Measurements from ENCODE around the gene KHSRP.
"Not testable (repeated sequence)": the region's sequence is repeated elsewhere in the genome, so short reads cannot be mapped to it uniquely, and the experiment has no call there.

Gene KHSRP

DNA sequence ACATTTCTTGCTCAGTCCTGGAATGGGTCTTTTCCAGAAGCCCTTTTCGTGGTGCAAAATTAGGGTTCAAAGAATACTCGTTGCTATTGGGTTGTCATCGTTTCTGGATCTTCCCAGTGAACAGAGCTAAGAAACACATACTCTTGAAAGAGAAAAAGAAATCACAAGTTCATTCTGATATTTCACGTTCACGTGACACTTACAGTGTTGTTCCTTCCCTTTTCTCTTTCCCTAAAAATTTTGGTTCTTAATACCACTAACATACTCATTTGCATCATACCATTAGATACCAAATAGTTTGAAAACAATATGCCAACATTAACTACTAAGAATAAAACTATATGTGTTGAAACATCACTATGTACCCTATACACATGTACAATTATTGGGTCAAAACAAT is 18.2 kb downstream of the KHSRP start:
- H3K27ac ChIP-seq, result no peak overlapping the region
- TF ChIP-seq, protein P1, sequence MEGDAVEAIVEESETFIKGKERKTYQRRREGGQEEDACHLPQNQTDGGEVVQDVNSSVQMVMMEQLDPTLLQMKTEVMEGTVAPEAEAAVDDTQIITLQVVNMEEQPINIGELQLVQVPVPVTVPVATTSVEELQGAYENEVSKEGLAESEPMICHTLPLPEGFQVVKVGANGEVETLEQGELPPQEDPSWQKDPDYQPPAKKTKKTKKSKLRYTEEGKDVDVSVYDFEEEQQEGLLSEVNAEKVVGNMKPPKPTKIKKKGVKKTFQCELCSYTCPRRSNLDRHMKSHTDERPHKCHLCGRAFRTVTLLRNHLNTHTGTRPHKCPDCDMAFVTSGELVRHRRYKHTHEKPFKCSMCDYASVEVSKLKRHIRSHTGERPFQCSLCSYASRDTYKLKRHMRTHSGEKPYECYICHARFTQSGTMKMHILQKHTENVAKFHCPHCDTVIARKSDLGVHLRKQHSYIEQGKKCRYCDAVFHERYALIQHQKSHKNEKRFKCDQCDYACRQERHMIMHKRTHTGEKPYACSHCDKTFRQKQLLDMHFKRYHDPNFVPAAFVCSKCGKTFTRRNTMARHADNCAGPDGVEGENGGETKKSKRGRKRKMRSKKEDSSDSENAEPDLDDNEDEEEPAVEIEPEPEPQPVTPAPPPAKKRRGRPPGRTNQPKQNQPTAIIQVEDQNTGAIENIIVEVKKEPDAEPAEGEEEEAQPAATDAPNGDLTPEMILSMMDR (IDR thresholded peaks at IDR 0.05), result no peak
- TF ChIP-seq ZFX (IDR thresholded peaks at IDR 0.05; ENCODE audit: borderline replicate concordance), result no peak

DNA sequence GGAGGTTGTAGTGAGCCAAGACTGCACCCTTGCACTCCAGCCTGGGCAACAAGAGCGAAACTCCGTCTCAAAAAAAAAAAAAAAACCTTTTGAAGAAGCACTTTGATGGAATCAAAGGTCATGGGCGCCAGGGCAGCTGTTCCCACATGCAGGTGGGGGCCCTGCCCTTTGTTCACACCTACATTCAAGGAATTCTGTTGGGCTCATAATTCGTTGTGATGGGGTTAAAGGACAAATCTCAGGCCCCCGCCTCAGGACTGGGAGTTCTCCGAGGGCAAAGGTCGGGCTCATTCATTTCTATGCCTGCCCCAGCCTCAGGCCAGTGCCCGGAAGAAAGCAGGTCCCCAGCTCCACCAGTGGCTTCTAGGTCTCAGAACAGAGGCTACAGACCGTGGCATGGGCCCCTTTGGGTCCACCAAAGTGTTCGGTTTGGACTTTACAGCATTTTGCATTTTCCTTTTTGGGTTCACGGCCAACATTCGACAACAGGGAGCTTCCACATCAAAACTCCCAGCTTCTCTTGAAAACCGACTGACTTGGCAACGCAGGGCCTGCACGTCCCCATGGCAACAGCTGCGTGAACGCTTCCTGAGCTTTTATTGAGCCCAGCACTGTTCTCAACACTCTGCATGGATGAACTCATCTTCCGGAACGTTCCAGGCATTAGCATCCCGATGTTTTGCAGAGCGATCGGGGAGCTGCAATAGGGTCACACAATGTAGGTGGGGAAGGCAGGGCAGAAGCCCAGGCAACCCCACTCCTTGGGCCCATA is 21.6 kb downstream of the KHSRP start:
- TF ChIP-seq, protein P1 (IDR thresholded peaks at IDR 0.05), result no peak
- no peak for TF ChIP-seq ZFX (IDR thresholded peaks at IDR 0.05; ENCODE audit: borderline replicate concordance)
- no peak overlapping the region for H3K27ac ChIP-seq

GRCh38 chr19:6402058-6402457 is 22.6 kb downstream of the KHSRP start:
- H3K27ac ChIP-seq, result no peak overlapping the region
- no peak for TF ChIP-seq ZFX (IDR thresholded peaks at IDR 0.05; ENCODE audit: borderline replicate concordance)
- TF ChIP-seq, protein P1 (IDR thresholded peaks at IDR 0.05), result no peak

GRCh38 chr19:6400062-6400944 is 24.3 kb downstream of the KHSRP start:
- not testable (repeated sequence) for H3K27ac ChIP-seq

DNA sequence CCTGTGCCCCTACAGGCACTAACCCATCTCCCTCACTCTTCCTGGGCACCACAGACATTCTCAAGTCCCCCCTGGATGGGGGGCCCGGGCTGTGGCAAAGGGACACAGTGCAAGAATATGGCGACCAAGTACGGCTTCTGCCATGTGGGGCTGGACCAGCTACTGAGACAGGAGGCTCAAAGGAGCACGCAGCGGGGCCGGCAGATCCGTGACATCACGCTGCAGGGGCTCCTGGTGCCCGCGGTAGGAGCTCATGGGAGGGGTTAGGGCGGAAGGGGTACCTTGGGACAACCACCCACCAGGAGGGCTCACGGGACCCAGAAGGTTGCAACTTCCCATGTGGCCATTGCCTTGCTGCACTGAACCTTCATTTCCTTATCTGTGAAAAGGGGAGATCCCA is 28.3 kb downstream of the KHSRP start:
- TF ChIP-seq, protein P1 (IDR thresholded peaks at IDR 0.05), result no peak
- no peak for TF ChIP-seq ZFX (IDR thresholded peaks at IDR 0.05; ENCODE audit: borderline replicate concordance)
- no peak overlapping the region for H3K27ac ChIP-seq

DNA sequence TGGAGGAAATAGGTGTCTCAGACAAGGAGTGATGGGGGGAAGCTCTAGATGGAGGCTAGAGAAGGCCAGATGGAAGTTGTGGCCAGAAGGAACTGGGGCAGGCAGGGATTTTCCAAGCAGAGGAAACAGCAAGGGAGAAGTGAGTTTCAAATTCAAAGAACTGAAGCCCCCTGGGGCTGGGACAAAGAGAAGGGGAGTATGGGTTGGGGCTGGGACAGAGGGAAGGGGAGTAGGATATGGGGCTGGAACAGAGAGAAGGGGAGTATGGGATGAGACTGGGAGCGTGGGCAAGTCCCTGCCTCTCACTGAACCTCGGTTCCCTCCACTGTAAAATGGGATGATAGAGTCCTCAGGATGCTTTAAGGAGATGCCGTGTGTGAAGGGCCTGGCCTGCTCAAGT is 29.8 kb downstream of the KHSRP start:
- no peak for TF ChIP-seq ZFX (IDR thresholded peaks at IDR 0.05; ENCODE audit: borderline replicate concordance)
- TF ChIP-seq, protein P1 (IDR thresholded peaks at IDR 0.05), result no peak
- no peak overlapping the region for H3K27ac ChIP-seq

DNA sequence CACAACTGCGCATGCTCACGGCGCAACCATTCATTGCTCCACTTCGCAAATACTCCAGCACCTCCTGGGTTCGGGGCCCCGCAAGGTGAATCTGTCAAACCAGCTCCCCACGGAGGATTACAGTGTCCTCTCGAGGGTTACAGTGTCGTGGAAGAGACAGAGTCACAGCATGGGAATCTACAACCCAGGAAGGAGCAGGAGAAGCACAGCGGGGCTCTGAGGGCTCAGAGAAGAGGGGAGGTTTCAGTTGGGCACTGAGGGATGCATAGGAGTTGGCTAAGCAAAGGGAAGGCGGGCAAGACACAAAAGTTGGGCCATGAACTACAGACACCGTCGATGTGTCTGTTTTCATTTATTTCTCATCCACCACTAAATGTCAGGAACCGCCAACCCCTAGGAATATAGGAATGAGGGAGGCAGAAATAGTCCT is 30.6 kb downstream of the KHSRP start:
- TF ChIP-seq ZFX (IDR thresholded peaks at IDR 0.05; ENCODE audit: borderline replicate concordance), result no peak
- TF ChIP-seq, protein P1 (IDR thresholded peaks at IDR 0.05), result no peak
- peak overlapping the region; percentile 75 for H3K27ac ChIP-seq
